Measurements from ENCODE around the gene MTA1.

Gene MTA1

GRCh38 chr14:105446971-105447370 is 27.3 kb downstream of the MTA1 start:
- DNase-seq, result no peak

- no peak for DNase-seq
Observed at GRCh38 chr14:105447651-105448640, 28.3 kb downstream of the MTA1 start.

DNA sequence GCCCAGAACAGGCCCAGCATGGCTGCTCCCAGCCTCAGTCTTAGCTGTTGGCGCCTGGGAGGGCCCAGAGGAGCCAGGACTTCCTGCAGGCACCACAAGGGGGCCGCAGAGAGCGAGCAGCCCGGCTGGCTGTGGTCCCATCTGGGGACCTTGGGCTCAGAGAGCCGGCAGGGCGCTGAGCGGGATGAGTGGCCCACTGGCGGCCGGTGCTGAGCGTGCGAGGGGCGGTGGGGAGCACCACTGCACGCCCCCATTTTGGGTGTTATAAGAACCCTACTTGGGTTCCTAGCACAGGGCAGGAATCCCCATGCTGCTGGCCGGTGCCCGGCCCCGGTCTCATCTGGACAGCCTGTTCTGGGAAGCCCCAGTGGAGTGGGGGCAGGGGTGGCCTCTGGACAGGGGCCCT is 29.1 kb downstream of the MTA1 start:
- peak; percentile 59 to 65 for DNase-seq

DNA sequence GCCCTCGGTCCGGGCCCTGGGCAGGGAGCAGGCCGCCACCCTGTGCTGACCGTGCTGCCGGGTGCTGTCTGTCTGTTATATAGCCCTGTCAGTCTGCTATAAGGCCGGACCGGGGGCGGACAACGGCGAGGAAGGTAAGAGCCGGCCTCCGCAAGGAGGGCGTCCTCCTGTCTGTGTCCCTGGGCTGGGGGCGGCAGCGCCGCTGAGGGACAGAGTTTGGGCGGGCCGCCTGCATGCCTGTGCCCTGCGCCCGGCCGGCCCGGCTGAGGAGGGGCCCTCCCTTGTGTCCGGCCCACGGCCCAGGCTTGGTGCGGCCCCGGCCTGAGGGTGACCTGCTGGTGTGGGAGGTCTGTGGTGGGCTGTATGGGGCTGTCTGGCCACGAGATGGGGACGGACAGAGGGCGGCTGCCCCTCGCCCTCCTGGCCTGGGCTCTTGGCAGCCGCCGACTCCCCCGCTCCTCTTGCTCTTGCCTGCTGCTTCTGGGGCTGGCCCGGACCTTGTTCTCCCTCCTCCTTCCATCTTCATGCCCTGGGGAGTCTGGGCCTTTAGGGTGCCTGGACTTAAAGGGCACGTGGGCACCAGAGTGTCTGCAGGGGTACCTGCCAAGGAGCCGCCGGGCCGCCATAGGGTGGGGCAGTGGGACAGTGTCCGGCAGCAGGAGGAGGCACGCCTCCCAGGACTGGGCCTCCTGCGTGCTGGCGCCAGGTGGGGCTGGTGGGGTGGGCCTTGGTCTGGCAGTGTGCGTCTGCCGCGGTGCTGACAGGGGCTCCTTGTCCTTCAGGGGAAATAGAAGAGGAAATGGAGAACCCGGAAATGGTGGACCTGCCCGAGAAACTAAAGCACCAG is 29.9 kb downstream of the MTA1 start:
- no peak for DNase-seq

- no peak for DNase-seq
Observed at GRCh38 chr14:105450123-105450505, 30.5 kb downstream of the MTA1 start.

DNA sequence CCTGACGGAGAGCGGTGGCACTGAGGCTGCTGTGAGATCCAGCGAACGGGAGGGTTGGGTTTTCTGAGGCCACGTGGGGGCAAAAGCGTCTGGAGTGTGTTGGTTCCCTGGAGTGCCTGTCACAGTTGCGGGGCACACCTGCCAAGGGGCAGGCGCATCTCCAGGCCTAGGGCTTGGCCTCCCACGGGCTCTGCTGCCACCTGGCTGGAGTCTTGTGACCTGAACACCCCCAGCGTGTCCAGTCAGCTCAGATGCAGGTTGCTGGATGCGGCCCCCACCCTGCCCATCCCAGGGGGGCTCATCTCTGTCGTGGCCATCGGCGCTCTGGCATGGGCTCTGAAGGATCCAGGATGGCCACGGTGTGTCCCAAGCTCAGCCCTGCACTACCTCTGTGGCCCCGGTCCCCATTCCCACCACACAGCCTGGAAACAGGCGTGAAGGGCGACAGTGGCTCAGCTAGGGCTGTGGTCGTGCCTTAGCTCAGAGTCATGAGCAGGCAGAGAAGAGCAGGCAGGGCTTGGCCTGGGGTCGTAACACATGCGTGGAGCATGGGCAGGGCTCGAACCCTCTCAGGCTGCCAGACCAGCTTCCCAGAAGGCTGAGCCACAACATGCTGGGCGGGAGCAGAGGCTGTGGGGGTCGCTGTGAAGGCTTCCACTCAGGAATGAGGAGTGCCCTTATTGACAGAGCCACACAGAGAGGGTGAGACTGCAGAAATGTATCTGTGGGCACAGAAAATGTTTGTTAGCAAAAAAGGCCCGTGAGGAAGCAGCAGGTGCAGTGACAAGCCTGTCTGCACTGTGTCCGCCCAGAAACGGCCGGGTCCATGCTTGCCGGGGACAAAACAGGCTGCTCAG is 31.5 kb downstream of the MTA1 start:
- DNase-seq, result no peak

DNA sequence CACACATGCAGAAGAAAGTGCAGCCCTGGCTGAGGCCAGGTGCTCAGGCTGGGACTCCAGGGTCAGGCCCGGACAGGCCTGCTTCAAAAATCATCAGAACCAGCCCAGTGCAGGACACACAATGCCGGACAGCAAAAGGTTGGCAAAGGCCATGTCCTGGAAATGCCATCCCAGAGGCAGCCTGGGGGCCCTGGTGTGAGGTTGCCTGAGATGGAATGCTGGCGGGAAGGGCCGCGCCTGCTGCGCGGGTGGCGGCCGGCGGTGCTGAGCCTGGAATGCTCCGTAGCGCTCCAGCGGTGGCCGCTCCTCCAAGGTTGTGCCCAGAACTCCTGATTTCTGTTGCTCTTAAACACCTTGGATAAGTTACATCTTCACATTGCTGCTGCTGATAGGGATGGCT is 33.3 kb downstream of the MTA1 start:
- DNase-seq, result no peak

DNA sequence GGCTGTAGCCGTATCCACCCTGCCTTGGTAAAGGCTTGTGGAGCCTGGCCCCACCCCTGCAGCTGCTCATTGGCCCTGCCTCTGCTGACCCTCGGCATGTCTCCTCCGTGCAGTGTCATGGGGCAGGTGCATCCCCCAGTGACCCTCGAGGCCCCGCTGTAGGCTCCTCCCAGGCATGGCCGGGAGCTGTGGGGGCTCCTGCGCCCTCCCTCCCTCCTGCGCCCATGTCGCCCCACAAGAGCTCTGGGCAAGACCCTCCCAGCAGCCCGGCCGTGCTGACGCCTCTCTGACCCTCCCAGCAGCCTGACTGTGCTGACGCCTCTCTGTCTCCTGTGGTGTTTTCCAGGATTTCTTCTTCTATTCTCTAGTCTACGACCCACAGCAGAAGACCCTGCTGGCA is 34.2 kb downstream of the MTA1 start:
- no peak for DNase-seq

- DNase-seq, result no peak
Observed at GRCh38 chr14:105455086-105455640, 35.5 kb downstream of the MTA1 start.

DNA sequence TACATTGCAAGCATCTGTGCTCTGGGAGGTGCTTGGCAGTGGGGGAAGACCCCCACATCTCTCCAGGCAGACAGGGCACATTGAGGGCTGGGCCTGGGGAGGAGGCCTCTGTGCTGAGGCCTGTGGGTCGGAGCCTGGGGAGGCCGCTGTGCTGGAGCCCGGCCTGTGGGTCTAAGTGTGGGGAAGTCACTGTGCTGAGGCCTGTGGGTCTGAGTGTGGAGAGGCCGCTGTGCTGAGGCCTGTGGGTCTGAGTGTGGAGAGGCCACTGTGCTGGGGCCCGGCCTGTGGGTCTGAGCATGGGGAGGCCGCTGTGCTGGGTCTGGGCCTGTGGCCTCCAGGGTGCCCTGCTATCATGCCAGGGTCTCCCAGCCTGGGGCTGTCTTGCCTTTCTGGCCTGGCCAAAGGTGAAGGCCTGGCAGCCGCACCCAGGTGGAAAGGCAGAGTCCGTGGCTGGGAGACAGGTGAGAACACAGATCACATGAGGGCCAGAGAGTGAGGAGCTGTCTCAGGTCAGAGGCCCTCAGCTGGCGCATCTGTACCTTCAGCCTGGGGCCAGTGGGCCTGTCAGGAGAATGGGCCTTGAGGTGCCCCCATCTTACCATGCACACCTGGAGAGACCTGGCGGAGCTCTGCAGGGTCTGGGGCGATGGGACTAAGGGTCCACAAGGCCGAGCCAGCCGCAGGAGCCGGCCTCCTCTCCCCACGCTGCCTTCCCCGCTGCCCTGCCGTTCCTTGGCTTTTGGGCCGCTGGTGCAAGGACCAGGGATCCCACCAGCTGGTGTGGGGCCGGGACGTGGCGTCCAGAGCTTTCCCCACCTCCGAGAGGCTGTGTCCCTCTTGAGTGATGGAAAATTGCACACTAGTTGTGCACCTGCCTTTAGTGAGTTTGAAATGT is 36.4 kb downstream of the MTA1 start:
- no peak for DNase-seq

DNA sequence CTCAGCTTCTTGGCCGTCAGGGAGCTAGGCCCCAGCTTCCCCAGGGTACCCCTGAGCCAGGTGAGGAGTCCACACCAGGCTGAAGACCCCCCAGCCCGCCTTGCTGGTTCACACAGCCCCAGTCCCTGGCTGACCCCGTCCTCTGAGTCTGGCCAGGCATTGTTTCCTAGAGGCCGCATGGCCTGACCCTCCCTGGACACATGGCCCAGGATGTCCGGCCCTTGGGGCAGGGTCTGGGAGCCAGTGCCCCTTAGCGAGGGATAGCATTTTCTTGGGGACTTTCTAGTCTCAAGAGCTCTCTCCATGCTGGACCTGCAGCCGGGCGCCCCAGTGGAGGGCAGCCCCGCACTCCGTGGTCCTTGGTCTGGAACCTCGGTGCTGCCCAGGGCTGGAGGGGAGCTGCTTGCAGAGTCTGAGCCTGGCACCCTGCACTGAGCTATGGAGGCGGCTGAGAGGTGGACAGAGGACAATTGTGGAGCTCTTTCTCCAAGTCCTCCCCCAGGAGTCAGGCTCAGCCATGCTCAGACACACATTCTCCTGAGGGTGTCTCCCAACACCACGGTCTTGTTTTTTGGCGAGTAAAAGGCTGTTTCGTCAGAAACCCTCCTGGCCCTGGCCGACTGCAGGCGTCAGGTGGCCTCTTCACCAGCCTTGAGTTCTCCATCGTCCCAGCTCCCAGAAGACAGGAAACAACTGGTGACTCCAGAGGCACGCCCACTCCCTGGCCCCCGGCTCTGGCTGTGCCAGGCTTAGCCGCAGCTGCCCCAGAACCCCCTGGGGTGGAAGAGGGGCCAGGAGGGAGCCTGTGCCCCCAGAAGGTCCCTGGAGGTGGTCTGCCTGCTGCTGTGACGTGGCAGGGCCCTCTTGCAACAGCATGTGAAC is 37.4 kb downstream of the MTA1 start:
- no peak for DNase-seq

GRCh38 chr14:105458010-105458409 is 38.4 kb downstream of the MTA1 start:
- DNase-seq, result no peak

DNA sequence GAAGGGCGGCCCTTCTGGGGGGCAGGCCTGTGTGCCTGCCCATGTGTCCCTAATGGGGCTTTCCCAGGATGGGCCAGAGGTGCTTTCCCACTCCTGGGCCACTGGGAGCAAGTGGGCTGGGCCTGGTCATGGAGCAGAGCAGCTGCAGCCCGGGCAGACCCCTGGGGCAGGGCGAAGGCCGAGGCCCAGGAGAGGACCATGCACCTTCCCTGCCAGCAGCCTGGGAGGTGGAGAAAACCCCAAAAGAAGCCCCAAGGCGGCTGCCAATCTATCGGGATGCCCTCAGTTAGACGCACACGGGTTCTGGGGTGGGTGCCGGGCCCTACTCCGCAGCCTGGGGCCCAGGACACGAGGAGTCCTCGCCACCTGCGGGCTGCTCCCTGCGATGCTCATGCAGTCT is 38.9 kb downstream of the MTA1 start:
- DNase-seq, result no peak

DNA sequence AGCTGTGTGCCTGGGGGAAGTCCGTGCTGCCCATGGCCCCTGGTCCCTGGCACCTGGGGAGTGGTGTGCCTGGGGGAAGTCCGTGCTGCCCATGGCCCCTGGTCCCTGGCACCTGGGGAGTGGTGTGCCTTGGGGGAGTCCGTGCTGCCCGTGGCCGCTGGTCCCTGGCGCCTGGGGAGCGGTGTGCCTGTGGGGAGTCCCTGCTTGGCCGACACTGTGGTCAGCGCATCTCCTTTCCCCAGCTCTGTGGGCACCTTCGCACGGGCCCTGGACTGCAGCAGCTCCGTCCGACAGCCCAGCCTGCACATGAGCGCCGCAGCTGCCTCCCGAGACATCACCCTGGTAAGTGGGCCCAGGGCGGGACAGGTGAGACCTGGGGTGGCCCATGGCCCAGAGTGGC is 40.5 kb downstream of the MTA1 start:
- DNase-seq, result no peak

GRCh38 chr14:105460616-105461015 is 41.0 kb downstream of the MTA1 start:
- DNase-seq, result no peak

GRCh38 chr14:105461903-105462302 is 42.3 kb downstream of the MTA1 start:
- no peak for DNase-seq

DNA sequence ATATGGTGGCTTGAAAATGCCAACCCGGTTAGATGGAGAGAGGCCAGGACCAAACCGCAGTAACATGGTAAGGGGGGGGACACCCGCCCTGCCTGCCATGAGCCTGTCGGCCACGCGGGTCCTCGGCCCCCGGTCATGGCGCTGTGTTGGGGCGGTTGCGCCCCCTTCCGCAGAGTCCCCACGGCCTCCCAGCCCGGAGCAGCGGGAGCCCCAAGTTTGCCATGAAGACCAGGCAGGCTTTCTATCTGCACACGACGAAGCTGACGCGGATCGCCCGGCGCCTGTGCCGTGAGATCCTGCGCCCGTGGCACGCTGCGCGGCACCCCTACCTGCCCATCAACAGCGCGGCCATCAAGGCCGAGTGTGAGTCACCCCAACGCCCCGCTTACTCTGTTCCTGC is 44.9 kb downstream of the MTA1 start:
- no peak for DNase-seq

- DNase-seq, result no peak
Observed at GRCh38 chr14:105465209-105466031, 45.8 kb downstream of the MTA1 start.

- DNase-seq, result no peak
Observed at GRCh38 chr14:105466531-105467248, 47.1 kb downstream of the MTA1 start.
